Activated CD4-positive, CD25-positive, alpha-beta regulatory T cell treated with anti-CD3 and anti-CD28 coated beads, Interleukin-2, amount 50 U/mL, for 16 hours (primary cell): Measurements from ENCODE around the gene MYH13.

Experiments
- DNase-seq: peaks from one replicate; pipeline ENCODE4 v3.0.0-alpha.2; 2020; ENCODE audit warnings: low read depth, low spot score

The MYH13 gene

DNA sequence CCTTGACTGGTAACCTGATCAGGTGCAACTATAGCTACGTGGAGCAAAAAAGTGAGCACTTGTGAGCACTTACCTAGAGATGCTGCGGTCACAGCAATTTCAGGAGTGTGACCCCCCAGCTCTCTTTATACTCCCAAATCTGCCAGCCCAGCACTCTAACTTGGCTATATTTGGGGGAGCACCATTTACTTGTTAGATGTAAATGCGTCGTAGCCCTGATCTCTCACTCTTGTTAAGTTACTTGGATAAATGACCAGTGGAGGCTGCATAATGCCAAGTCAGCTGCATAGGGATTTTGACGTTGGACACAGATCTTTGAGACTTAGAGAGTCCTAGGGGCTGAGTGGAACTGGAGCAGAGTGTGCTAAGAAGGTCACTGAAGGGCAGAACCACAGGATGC is at the start of gene MYH13:
Gene MYH13 (minus strand): TSS at position 101 of the 400 bp plus-strand sequence. CDS start 8,476 bp downstream, outside the sequence.
- no peak for DNase-seq

DNA sequence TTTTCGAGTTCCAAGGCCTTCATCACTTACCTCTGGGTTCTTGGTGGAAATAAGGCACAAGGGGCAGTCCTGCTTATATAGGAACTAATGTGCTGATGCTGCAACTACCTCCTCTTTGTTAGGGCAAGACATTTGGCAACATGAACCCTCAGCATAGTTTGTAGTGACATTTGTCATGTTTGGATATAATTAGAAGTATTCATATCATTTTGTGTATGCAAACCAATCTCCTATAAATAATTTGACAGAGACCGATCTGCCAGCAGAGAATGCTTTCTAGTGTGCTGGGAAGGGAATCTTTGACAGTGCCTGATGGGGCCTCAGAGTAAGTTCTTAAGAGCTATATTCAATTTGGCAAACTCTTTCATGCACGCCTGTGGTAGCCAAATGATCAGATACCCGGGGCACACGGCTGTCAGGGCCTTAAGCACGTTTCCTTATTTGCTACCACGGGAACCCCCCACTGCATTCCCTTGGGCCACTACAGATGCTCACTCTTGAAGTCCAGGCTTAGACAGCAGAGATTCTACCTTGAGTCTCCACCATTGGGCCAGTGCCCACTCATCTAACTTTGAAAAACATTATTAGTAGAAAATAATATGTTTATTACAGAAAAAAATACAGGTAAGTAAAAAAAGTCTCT is 49.2 kb upstream of the MYH13 start, which contains the start of gene MYH8:
Gene MYH8 (minus strand): TSS at position 51 of the 643 bp plus-strand sequence. CDS start 1,723 bp downstream, outside the sequence.
- DNase-seq, result no peak

DNA sequence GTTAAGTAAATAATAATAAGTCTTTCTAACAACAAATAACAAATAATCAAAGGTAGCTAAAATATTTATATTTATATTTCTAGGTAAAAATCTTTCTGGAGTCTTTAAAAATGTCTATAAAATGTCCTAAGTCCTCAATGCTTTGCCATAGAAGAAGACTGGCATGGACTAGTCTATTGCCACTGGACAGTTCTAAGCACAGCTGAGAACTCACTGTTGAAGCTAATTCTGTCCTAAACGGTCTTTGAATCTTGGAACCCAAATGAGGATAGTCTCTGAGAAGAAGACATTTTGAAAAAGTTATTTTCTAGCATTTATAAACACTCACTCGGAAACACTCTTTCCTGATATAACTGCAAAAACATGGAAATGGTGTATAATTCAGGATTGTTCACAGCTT is 48.4 kb upstream of the MYH13 start:
- DNase-seq, result no peak

DNA sequence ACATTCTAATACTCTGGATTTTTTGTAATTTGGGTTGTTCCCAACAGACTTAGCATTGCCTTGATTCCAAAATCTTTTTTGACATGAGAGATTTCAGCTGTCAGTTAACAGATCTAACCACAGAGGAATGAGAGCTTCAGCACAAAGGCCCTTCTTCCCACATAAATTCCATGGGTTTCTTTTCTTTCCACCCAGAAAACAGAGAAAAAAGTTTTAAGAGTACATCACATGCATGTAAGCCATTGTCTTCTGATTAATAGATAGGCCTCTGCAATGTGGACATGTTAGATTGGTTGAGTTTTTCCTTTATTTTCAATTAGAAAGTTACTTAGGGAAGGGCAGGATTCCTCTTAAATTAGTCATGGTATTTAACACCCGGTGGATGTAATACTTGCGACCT is 48.0 kb upstream of the MYH13 start:
- DNase-seq, result no peak

DNA sequence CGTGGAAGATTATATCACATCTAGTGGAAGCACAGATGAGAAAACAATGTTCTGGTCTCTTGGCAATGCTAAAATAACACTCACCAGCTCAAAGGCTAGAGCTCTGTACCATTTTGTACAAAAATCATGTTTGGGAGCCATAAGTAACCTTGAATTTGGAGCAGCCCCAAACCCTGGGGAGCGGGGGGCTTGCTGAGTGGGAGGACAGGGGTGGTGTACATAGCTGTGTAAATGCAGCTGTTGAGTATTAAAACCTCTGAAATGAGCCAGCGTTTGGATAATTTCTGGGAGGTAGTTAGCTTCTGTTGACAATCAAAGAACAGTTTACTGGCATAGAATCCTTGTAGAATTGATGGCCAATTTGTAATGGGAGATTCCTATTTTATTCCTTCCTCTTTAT is 44.6 kb upstream of the MYH13 start:
- DNase-seq, result no peak

DNA sequence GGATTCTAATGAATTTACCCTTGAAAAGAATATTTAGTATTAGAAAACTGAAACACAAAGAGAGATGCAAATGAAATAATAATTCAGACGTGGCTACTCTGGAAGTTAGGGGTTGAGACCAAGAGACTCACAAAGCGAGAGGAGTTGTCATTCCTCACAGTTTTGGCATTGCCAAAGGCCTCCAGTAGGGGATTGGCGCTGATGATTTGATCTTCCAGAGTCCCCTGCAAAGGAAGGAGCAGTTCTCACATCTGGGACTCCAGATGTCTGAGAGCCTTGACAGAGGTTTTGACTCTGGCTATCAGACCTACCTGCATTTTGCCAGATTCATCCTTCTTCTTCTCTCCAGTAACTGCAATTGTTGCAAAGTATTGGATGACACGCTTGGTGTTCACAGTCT is 42.4 kb upstream of the MYH13 start:
- no peak for DNase-seq

DNA sequence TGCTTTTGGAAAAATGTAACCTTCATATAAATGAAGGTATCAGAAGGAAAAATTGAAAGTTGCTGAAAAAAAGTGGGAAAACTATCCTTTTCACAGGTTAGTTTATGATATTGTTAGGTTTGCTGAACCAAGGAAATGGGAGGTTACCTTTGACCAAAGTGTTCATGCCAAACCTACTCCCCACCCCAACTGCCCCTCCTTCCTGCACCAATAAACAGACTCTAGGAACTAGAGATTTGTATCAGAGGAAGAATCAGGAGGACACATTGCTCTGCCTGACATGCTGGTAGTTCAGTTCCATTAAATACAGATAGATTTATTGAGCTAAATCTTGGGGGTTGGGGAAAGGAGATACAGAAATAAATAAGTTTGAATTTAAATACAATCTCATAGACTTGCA is 30.8 kb upstream of the MYH13 start:
- no peak for DNase-seq

DNA sequence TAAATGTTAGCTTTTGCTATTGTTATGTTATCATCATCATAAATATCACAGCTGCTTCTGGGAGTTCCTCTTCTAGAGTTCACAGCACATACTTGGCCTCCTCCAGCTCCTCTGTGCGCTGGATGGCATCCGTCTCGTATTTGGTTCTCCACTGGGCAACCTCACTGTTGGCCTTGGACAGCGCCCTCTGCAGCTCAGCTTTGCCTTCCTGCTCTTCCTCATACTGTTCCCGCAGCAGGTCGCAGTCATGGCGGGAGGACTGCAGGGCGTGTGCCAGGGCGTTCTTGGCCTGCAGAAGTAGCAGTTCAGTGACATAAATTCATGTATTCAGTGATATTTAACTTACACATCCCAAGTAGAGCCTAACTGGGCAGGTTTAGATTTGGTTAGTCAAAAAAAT is 25.5 kb upstream of the MYH13 start:
- DNase-seq, result no peak

DNA sequence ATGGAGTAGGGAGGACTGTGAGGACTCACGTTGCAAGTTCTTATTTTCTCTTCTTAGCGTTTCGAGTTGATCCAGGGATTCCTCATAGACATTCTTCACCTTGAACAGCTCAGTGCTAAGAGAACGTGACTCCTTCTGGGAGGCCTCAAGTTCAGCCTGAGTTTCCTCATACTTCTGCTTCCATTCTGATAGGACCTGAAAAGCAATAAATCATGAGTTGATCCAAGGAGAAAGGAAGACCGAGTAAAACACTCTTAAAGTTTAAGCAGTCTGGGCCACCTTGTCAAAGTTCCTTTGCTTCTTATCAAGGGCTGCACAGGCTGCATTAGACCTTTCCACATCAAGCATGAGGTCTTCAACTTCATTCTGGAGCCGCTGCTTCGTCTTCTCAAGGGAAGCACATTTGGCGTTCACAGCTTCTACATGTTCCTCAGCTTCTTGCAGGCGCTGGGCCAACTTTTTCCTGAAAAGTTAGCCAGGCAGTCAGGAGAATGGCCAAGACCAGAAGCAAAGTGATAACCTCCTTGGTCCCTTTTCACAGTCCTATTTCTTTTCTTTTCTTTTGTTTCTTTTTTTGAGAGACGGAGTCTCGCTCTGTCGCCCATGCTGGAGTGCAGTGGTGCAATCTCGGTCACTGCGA is 23.8 kb upstream of the MYH13 start:
- DNase-seq, result no peak

DNA sequence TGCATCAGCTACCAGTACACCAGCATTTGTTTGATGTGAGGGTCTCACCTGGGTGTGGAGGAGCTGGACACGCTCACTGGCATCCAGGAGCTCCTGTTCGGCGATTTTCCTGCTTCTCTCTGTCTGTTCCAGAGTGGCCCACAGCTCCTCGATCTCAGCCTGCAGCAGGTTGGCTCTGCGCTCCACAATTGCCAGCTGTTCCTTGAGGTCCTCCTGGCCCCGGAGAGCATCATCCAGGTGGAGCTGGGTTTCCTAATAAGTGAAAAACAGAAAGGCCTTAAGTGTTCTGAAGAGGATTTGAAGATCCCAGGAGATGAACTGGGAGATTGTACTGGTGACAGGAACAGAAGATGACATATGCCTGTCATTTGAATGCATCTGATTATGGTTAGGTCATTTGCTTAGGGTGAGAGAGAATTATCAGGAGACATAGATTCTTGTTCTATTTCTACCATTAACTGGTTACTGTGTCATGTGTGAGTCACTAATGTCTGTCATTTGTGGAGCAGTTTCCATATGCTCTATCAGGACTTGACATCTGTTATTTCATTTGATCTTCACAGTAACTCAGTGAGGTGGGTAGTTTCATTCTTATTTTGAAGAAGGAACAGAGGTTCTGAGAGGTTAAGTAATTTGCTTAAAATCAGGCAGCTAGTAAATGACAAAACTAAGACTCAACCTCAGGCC is 21.5 kb upstream of the MYH13 start:
- DNase-seq, result no peak

DNA sequence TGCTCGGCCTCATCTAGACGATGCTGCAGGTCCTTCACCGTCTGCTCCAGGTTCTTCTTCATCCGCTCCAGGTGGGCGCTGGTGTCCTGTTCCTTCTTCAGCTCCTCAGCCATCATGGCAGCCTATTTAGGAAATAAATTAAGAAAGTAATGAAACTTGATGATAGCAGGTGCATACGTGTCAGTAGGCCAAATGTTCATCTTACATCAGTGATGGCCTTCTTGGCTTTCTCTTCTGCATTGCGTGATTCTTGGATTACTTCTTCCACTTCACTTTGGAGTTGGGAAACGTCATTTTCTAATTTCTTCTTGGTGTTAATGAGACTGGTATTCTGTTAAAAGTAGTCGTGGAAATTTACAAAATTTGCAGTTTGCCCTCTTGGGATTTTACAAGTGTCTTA is 20.1 kb upstream of the MYH13 start:
- DNase-seq, result no peak

DNA sequence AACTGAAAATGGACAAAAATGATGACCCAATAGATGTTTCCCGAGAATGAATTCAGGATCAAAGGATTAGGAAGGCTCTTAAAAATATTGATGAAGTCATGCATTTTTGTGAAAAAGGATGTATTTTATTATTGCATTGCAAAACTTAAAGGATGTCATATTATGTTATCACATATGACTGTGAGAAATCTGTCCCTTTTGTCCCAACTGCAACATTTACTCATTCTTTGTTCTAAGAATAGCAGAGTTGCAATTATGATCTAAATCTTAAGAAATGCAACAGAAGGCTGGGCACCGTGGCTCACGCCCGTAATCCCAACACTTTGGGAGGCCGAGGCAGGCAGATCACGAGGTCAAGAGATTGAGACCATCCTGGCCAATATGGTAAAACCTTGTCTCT is 13.1 kb upstream of the MYH13 start:
- DNase-seq, result no peak

DNA sequence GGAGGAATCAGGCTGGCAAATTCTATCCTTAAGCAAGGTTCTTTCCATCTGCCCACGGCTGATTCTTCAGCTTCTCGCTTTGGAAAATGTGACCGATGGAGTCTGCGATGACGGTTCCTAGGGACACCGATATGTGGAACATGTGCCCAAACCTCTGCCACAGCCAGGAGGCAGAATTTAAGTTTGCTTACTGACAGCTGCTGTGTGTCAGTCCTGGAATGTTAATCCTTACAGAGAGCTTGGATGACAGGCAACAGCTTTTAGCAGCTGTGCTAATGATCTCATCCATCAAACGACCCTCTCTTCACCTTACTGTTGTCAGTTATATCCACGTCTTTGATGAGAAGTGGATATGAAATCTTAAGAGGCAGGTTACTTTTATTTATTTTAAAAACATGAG is 11.4 kb upstream of the MYH13 start:
- DNase-seq, result no peak

DNA sequence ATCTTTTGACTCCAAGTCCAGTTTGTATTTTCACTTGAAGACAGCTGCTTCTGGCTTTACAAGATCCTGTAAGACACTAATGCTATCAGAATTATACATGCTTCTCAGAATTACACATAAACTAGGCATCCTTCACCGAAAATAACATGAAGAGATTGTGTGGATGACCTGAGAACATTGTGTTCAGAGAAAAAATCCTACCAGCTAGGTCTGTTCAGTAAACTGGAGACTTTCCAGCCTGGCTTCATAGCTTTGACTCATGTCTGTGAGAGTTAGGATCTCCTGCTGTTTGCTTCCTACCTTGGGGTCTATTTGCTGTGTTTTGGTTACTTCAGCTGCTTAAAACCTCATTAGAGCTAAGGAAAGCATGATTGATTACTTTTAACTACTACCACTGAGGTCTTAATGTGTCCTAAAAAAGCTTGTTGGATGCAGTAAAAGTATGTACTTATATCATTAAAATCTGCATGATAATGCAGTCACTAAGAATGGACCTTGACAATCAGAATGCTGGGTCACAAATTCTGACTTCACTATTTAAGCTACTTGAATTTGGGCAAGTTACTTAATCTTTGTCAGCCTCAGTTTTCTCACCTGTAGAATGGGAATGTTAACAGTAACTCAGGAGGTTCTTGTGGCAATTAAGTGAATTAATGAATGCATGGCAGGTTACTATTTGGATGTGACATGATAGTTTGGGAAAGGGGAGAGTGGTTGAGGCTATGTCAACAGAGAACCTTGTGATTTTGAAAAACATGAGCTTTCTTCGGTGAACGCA is 8.0 kb upstream of the MYH13 start:
- DNase-seq, result no peak

DNA sequence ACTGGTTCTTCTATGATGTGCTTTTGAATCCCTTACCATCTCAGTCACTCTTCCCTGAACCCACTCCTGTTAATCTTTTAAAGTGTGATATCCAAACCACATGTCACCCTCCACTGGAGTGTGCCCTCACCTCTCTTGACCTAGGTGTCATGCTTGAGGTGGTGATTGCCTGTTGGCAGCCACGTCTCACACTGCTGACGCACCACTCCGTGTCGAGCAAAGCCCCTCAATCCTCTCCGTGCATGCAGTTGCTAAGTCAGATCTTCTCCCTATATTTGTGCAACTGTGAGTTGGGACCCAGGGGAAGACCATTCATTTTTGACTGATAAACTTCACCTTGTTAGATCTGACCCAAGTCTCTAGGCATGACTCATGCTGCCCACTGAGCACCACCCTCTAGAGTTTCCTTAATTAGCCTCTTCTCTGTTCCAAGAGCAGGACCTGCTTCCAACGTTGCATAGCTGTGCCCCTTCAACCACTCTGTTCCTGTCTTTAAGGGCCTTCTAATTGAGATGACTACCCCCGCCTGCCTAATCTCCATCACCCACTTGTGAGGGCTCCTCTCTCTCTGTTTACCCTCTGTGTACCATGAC is 2.7 kb downstream of the MYH13 start:
- DNase-seq, result no peak

DNA sequence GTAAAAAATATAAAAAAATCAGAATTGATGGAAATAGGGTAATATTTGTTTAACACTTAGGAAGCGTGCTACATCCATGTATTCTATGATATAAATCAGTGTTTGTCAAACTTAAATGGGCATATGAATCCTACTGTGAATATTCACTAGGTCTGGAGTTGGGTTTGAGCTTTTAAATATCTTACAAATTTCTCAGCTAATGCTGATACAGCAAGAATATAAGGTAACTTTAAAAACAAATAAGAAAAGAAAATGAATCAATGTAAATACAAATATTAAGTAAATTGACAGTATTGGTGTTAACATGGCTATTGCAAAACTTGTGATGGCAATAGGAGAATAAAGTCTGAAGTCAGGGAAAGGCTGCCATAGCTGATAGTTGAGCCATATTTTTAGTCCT is 3.6 kb downstream of the MYH13 start:
- DNase-seq, result no peak

DNA sequence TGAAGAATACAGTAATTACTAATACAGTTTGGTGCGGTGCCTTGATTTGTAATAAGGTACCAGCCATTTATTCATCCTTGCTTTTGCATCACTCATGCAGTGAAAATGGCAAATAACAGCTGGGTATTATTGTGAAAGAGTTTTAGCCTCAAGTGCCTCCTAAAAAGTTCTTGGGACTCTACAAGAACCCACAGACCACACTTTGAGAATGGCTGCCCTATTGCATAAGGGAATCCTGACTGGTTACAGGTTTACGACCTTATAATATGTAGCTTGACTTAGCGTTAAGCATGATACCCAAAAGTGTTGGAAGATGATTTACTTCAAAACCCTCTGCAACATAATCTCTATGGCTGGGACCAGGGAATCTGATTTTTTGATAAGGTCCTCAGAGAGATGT is 4.2 kb downstream of the MYH13 start:
- no peak for DNase-seq

DNA sequence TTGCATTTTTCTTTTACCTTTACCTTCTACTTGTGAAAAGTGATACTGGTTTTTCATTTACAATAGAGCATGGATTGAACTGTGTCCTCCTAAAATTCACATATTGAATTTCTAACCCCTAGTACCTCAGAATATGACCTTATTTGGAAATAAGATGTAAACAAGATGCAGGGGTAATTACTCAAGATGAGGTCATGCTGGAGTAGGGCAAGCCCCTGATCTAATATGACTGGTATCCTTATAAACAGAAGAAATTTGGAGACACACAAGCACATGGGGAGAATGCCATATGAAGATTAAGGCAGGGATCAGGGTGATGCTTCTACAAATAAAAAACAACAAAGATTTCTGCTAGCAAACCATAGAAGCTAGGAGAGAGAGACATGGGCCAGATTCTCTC is 12.2 kb downstream of the MYH13 start:
- no peak for DNase-seq

DNA sequence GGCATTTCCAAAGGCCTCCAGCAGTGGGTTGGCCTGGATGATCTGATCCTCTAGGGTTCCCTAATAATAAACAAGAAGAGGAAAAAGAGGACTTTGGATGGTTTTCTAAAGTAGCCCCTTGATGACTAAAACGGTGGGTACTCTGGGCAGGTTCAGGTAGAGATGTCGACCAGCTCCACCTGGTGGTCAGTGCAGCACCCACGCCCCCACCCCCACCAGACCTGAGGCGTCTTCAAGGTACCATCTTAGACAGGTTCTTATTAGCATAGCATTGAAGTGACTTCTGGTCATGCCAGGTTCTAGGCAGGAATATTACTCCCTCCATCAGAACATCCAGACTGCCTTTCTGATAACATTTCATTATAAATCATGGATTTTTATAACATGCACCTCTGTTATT is 15.0 kb downstream of the MYH13 start:
- DNase-seq, result no peak

DNA sequence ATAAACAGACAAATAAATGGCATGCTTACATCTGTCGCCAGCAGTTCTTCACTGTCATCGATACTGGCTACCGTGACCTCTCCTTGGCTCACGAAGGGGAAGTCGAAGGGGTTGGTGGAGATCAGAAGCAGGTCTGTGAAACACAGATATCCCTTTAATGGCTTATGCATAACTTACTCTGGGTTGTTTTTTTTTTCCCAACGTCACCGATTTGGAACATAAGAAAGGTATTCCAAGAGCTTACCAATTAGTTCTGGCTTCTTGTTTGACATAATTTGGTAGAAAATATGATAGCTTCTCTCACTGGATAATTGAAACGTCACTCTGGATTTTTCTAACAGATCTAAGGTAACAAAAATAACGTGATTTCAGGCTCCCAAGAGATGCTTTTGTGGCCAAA is 18.2 kb downstream of the MYH13 start:
- no peak for DNase-seq

DNA sequence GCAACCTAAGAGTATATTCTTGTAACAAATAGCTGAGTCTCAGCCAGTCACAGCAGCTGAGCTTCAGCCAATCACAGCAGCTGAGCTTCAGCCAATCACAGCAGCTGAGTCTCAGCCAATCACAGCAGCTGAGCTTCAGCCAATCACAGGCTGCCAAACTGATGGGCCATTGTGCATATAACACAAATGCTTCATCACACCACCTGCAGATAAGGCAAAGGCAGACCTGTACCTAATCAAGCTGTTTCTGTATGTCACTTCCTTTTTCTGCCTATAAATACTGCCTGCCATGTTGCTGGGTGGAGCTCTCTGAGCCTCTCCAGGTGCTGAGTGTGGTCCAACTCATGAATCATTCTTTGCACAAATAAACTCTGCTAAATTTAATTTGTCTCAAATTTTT is 19.9 kb downstream of the MYH13 start:
- DNase-seq, result no peak

DNA sequence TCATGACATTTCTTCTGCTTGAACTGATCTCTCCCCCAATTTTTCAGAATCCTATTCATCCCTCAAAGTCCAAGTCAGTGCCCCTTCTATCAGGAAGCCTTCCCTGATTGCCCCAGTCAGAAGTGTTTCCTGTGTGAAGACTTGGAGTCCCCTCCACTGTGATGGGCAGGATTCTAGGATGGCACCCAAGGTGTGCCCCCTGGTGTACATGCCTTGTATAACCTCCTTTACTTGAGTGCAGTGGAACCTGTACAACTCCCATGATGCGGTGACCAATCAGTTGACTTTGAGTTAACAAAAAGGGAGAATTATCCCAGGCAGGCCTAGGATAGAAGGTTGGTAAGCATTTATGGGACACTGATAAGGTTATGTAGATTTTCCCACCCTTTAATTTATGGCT is 23.4 kb downstream of the MYH13 start:
- no peak for DNase-seq
